Suprapubic skin (tissue), 4 donors: ENCODE data around the gene LILRA5. TPM values are rescaled to one million over a fixed set of nuclear protein-coding genes. Genes with fewer than 3 reads are reported as not detected.

Experiments
- DNase-seq, 2 donors: peaks; one replicate each; pipeline ENCODE4 v3.0.0-alpha.2; 2019; ENCODE audit warnings: low spot score in 2 of 2
- H3K27ac ChIP-seq: fragments of 200-600 bp; sonication (generic); one replicate; pipeline ENCODE4 v1.5.1; 2019
- H3K27me3 ChIP-seq: fragments of 200-600 bp; sonication (generic); one replicate; pipeline ENCODE4 v1.5.1; 2019
- H3K36me3 ChIP-seq: fragments of 200-600 bp; sonication (generic); one replicate; pipeline ENCODE4 v1.5.1; 2019
- H3K4me1 ChIP-seq: fragments of 200-600 bp; sonication (generic); one replicate; pipeline ENCODE4 v1.5.1; 2019
- H3K4me3 ChIP-seq: fragments of 200-600 bp; sonication (generic); one replicate; pipeline ENCODE4 v1.5.1; 2019; ENCODE audit warnings: mild to moderate bottlenecking
- H3K9me3 ChIP-seq: fragments of 200-600 bp; sonication (generic); one replicate; pipeline ENCODE4 v1.5.1; 2019
- EP300 ChIP-seq: sonication (generic); formaldehyde crosslinking; IDR thresholded peaks from one replicate; pipeline ENCODE4 v1.6.1; 2017; ENCODE audit warnings: antibody characterized with exemption
- POLR2A ChIP-seq, 2 donors: fragments of 450-650 bp; IDR thresholded peaks; one replicate each; pipeline ENCODE4 v1.6.1; 2017; ENCODE audit warnings: antibody characterized with exemption in 2 of 2, mild to moderate bottlenecking in 2 of 2, moderate library complexity in 2 of 2
- POLR2AphosphoS5 ChIP-seq, 3 donors: sonication (generic); formaldehyde crosslinking; IDR thresholded peaks; one replicate each; pipeline ENCODE4 v1.6.1; 2017; ENCODE audit warnings: antibody characterized with exemption in 3 of 3
- WGBS: methylation state at CpG from one replicate; pipeline ENCODE4 v1.1.5; 2018; 5-methylcytosine and 5-hydroxymethylcytosine counted together
- total RNA-seq, 4 donors: library from RNA; depleted of rRNA; stranded (reverse); fragments of >200 nt; gene quantifications; one replicate each; pipeline ENCODE4 v1.1.0, GENCODE V29; 2016
- TF ChIP-seq, protein P1 (sequence below), 2 donors: fragments of 200-600 bp in 1 of 2; fragments of 450-650 bp in 1 of 2; sonication (generic) in 1 of 2; IDR thresholded peaks; one replicate each; pipeline ENCODE4 v1.5.1; 2016 to 2019; ENCODE audit warnings: antibody characterized with exemption in 2 of 2, mild to moderate bottlenecking in 1 of 2, moderate library complexity in 1 of 2

LILRA5 gene
- total RNA-seq, 4 donors from 2014 or later = not detected

DNA sequence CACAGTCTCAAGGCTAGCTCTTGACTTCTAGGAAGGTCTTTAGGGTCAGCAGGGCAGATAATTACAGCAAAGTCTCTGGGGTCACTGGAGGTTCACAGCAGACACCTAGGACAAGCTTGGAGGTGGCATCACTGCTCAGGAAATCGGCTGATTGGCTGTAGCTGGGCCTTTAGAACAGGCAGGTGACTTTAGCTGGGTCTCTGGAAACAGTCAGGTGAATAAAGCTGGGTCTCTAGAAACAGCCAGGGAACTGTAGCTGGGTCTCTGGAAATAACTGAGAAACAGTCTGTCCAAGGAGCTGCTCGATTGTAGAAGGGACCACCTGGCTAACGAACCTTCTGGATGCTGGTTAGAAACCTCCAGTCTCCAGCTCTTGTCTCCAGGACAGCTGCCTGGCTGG is 41.8 kb upstream of the LILRA5 start:
- TF ChIP-seq, protein P1, sequence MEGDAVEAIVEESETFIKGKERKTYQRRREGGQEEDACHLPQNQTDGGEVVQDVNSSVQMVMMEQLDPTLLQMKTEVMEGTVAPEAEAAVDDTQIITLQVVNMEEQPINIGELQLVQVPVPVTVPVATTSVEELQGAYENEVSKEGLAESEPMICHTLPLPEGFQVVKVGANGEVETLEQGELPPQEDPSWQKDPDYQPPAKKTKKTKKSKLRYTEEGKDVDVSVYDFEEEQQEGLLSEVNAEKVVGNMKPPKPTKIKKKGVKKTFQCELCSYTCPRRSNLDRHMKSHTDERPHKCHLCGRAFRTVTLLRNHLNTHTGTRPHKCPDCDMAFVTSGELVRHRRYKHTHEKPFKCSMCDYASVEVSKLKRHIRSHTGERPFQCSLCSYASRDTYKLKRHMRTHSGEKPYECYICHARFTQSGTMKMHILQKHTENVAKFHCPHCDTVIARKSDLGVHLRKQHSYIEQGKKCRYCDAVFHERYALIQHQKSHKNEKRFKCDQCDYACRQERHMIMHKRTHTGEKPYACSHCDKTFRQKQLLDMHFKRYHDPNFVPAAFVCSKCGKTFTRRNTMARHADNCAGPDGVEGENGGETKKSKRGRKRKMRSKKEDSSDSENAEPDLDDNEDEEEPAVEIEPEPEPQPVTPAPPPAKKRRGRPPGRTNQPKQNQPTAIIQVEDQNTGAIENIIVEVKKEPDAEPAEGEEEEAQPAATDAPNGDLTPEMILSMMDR (IDR thresholded peaks at IDR 0.05) = no peak
- no peak for TF ChIP-seq POLR2A (IDR thresholded peaks at IDR 0.05)
- TF ChIP-seq EP300 = no peak
- no peak for TF ChIP-seq POLR2AphosphoS5 (IDR thresholded peaks at IDR 0.05)
- 69% methylated on average over 3 of the region's 3 CpGs for WGBS
- DNase-seq = no peak
- Histone ChIP-seq H3K27me3 (peaks cover 4% of the 10 kb centered on the region), H3K4me3 (no peak overlapping the region), H3K36me3 (no peaks in the 10 kb centered on the region), H3K27ac (no peak overlapping the region), H3K4me1 (no peaks in the 10 kb centered on the region), H3K9me3 (no peaks in the 10 kb centered on the region)

DNA sequence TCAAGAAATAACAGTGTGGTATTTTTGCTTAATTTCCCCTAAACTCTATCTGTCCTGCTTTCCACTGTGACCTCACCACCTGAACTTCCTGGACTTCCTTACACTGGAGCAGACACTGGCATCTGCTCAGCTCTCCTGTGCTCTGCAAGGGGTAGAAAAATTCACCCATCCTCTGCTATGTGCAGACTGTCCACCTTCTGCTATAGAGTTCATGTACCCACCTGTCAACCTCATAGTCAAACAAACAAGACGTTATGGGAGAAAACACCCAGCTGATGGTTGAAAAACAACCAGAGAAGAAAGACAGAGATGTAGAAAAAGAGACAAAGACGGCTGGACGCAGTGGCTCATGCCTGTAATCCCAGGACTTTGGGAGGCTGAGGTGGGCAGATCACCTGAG is 39.6 kb upstream of the LILRA5 start:
- no peak for DNase-seq
- H3K4me1 ChIP-seq = no peaks in the 10 kb centered on the region
- no peaks in the 10 kb centered on the region for H3K36me3 ChIP-seq
- no peaks in the 10 kb centered on the region for H3K9me3 ChIP-seq
- peaks cover 7% of the 10 kb centered on the region for H3K27me3 ChIP-seq
- no peak overlapping the region for H3K27ac ChIP-seq
- no peak overlapping the region for H3K4me3 ChIP-seq
- TF ChIP-seq POLR2A (IDR thresholded peaks at IDR 0.05) = no peak
- no peak for TF ChIP-seq EP300
- no peak for TF ChIP-seq POLR2AphosphoS5 (IDR thresholded peaks at IDR 0.05)
- TF ChIP-seq, protein P1 (IDR thresholded peaks at IDR 0.05) = no peak
- WGBS = 79% methylated on average over 3 of the region's 3 CpGs

DNA sequence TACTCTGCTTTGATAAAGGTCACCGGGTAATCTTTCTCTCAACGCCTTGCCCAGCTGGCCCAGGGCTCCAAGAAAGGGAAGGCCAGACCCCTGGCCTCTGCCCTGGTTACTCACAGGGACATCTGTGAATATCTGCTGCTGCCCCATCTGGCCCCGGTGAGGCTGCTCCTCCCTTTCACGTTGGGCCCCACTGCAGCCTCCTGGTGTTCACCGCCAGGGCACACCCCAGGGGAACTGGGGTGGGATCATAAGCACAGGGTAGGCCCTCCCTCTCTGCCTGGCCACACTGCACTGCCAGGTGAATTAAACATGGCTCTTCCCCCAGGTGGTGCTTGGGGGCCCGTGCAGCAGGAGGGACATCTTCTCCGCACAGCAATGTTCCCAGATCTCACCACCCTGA is 39.1 kb upstream of the LILRA5 start:
- Histone ChIP-seq H3K9me3 (no peaks in the 10 kb centered on the region), H3K36me3 (no peaks in the 10 kb centered on the region), H3K4me3 (no peak overlapping the region), H3K4me1 (no peaks in the 10 kb centered on the region), H3K27me3 (peaks cover 3% of the 10 kb centered on the region), H3K27ac (no peak overlapping the region)
- 51% methylated on average over 7 of the region's 7 CpGs for WGBS
- DNase-seq = no peak
- TF ChIP-seq POLR2AphosphoS5 (IDR thresholded peaks at IDR 0.05) (no peak), EP300 (no peak), POLR2A (IDR thresholded peaks at IDR 0.05) (no peak)
- TF ChIP-seq, protein P1 (IDR thresholded peaks at IDR 0.05) = no peak

DNA sequence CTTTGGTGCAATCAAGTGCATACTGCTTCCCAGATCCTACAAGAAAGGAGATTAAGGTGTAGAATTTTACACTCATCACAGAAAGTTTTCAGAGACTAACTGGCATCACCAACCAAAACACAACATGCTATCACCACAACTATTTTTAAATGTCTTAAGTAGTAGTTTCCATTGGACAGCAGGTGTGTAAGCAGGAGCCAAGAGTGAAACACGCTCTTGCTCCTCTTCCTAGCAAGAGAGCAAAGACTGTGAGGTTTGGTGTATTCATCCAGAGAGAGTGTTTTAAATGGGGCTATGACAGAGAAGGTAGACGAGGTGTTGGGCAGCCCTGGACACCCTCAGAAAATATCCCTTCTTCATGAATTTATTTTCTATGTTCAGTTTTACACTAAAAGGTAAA is 38.5 kb upstream of the LILRA5 start:
- H3K27me3 ChIP-seq = peaks cover 3% of the 10 kb centered on the region
- TF ChIP-seq, protein P1 (IDR thresholded peaks at IDR 0.05) = no peak
- no peak for TF ChIP-seq POLR2A (IDR thresholded peaks at IDR 0.05)
- TF ChIP-seq EP300 = no peak
- TF ChIP-seq POLR2AphosphoS5 (IDR thresholded peaks at IDR 0.05) = no peak
- WGBS = 54% methylated on average over 2 of the region's 2 CpGs
- no peaks in the 10 kb centered on the region for H3K4me1 ChIP-seq
- DNase-seq = no peak
- H3K27ac ChIP-seq = no peak overlapping the region
- no peaks in the 10 kb centered on the region for H3K9me3 ChIP-seq
- no peak overlapping the region for H3K4me3 ChIP-seq
- H3K36me3 ChIP-seq = no peaks in the 10 kb centered on the region

DNA sequence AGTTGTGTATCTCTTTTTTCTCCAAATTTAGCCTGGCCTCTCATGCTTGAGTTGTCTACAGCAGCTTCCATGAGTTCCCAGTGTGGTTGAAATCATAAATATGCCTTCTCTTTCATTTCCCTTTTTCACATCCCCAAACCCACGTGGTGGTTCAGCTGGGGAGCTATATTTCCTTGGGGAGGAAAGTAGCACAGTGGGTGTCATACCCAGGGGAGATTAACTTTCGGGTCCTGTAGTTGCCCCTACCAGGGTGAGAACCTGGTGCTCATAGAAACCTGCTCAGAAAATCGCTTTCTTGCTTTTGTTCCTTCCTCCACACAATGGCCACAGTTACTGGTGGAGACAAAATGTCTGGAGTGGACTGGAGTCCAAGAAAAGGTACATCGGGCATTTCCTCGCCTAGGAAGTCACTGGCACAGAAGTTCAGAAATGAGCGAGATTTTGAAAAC is 33.0 kb upstream of the LILRA5 start:
- H3K4me1 ChIP-seq = no peaks in the 10 kb centered on the region

More for the DNA sequence above, 33.0 kb upstream of the LILRA5 start:
- no peak overlapping the region for H3K4me3 ChIP-seq
- no peak overlapping the region for H3K27ac ChIP-seq
- H3K27me3 ChIP-seq = peaks cover 3% of the 10 kb centered on the region
- no peak for DNase-seq
- no peaks in the 10 kb centered on the region for H3K9me3 ChIP-seq
- WGBS = 78% methylated on average over 6 of the region's 6 CpGs
- no peaks in the 10 kb centered on the region for H3K36me3 ChIP-seq
- no peak for TF ChIP-seq POLR2AphosphoS5 (IDR thresholded peaks at IDR 0.05)
- TF ChIP-seq EP300 = no peak
- TF ChIP-seq, protein P1 (IDR thresholded peaks at IDR 0.05) = no peak
- TF ChIP-seq POLR2A (IDR thresholded peaks at IDR 0.05) = no peak
